Choroid plexus epithelial cell (primary cell): ENCODE results near the gene FAM32A.

Source experiments
- DNase-seq: peaks from one replicate; pipeline ENCODE4 v3.0.0-alpha.2; 2010; ENCODE audit warnings: low read depth
- H3K4me3 ChIP-seq: 2 replicates; pipeline ENCODE4 v1.5.1; 2011; ENCODE audit warnings: low read depth, mild to moderate bottlenecking, control low read depth, low read length, moderate library complexity
- CTCF ChIP-seq: conservative IDR thresholded peaks from 2 replicates; pipeline ENCODE4 v1.5.1; 2011; ENCODE audit warnings: low read depth, mild to moderate bottlenecking, control low read depth, inconsistent platforms, low read length, moderate library complexity

Gene FAM32A

GRCh38 chr19:16213076-16213475 lies 27.9 kb downstream of the FAM32A start:
- peak; percentile 48 for DNase-seq
- no peak for TF ChIP-seq CTCF
- no peak overlapping the region for H3K4me3 ChIP-seq

GRCh38 chr19:16216744-16217670 lies 31.8 kb downstream of the FAM32A start:
- DNase-seq, result no peak
- no peak overlapping the region for H3K4me3 ChIP-seq
- TF ChIP-seq CTCF, result no peak

- no peak overlapping the region for H3K4me3 ChIP-seq
- DNase-seq, result no peak
- TF ChIP-seq CTCF, result no peak
These were observed 32.7 kb downstream of the FAM32A start for GRCh38 chr19:16217716-16218451.

GRCh38 chr19:16218851-16219250 lies 33.6 kb downstream of the FAM32A start:
- no peak for DNase-seq
- H3K4me3 ChIP-seq, result no peak overlapping the region
- no peak for TF ChIP-seq CTCF

GRCh38 chr19:16222806-16223205 lies 37.6 kb downstream of the FAM32A start:
- TF ChIP-seq CTCF, result no peak
- H3K4me3 ChIP-seq, result no peak overlapping the region
- DNase-seq, result no peak

GRCh38 chr19:16223746-16224145 lies 38.5 kb downstream of the FAM32A start:
- H3K4me3 ChIP-seq, result no peak overlapping the region
- no peak for DNase-seq
- TF ChIP-seq CTCF, result no peak
